GDM1 (cell line): ENCODE results near the gene NSUN3.

Source experiments
- DNase-seq: peaks from one replicate; lab custom pipeline; 2025; lab: John Stamatoyannopoulos, UW

NSUN3 gene

GRCh38 chr3:94130690-94131089, 67.8 kb downstream of the NSUN3 start:
- no peak for DNase-seq

- DNase-seq = no peak
Measured at GRCh38 chr3:94132777-94133176, 69.9 kb downstream of the NSUN3 start.

GRCh38 chr3:94136133-94136532, 73.3 kb downstream of the NSUN3 start:
- DNase-seq = no peak

- no peak for DNase-seq
Measured at GRCh38 chr3:94137377-94137776, 74.5 kb downstream of the NSUN3 start.

GRCh38 chr3:94146455-94146854, 83.6 kb downstream of the NSUN3 start:
- no peak for DNase-seq

GRCh38 chr3:94147012-94147411, 84.2 kb downstream of the NSUN3 start:
- no peak for DNase-seq

GRCh38 chr3:94150113-94150512, 87.3 kb downstream of the NSUN3 start:
- no peak for DNase-seq

- DNase-seq = no peak
Measured at GRCh38 chr3:94156626-94157025, 93.8 kb downstream of the NSUN3 start.

GRCh38 chr3:94158512-94158911, 95.7 kb downstream of the NSUN3 start:
- no peak for DNase-seq

GRCh38 chr3:94159062-94159828, 96.4 kb downstream of the NSUN3 start:
- no peak for DNase-seq

- DNase-seq = no peak
Measured at GRCh38 chr3:94162700-94163099, 99.8 kb downstream of the NSUN3 start.

- DNase-seq = no peak
Measured at GRCh38 chr3:94167346-94167745, 104.5 kb downstream of the NSUN3 start.

- no peak for DNase-seq
Measured at GRCh38 chr3:94167796-94168195, 104.9 kb downstream of the NSUN3 start.

GRCh38 chr3:94171954-94172353, 109.1 kb downstream of the NSUN3 start:
- no peak for DNase-seq

GRCh38 chr3:94172695-94173310, 109.9 kb downstream of the NSUN3 start:
- DNase-seq = no peak

GRCh38 chr3:94173673-94174434, 111.0 kb downstream of the NSUN3 start:
- no peak for DNase-seq

GRCh38 chr3:94175677-94176076, 112.8 kb downstream of the NSUN3 start:
- no peak for DNase-seq

- no peak for DNase-seq
Measured at GRCh38 chr3:94176988-94177745, 114.3 kb downstream of the NSUN3 start.
